HEK293T (cell line): ENCODE data around the gene ITGAE.

Experiments
- BHLHE40 ChIP-seq: fragments of 450-650 bp; IDR thresholded peaks from 2 replicates; pipeline ENCODE4 v1.6.1; 2016; ENCODE audit warnings: mild to moderate bottlenecking, moderate library complexity, borderline replicate concordance
- FOXA1 ChIP-seq: fragments of 450-650 bp; IDR thresholded peaks from 2 replicates; pipeline ENCODE4 v1.6.1; 2016; ENCODE audit warnings: mild to moderate bottlenecking
- SP1 ChIP-seq: fragments of 450-650 bp; IDR thresholded peaks from 2 replicates; pipeline ENCODE4 v1.6.1; 2017
- TARDBP ChIP-seq: fragments of 450-650 bp; IDR thresholded peaks from 2 replicates; pipeline ENCODE4 v1.6.1; 2016
- ZNF384 ChIP-seq: fragments of 450-650 bp; IDR thresholded peaks from 2 replicates; pipeline ENCODE4 v1.6.1; 2016

GRCh38 chr17:3723188-3723555 is 77.8 kb downstream of the ITGAE start:
- TF ChIP-seq TARDBP = no peak
- TF ChIP-seq BHLHE40 = no peak
- no peak for TF ChIP-seq SP1
- no peak for TF ChIP-seq ZNF384
- TF ChIP-seq FOXA1 = no peak
